VCaP (cell line): Measurements from ENCODE around the gene ARHGAP22.

Source experiments
- H3K27ac ChIP-seq: fragments of 450-650 bp; 2 replicates; pipeline ENCODE4 v1.5.1; 2017
- TF ChIP-seq, protein P1 (sequence below): fragments of 450-650 bp; conservative IDR thresholded peaks from 2 replicates; pipeline ENCODE4 v1.5.1; 2017; ENCODE audit warnings: mild to moderate bottlenecking, moderate library complexity

Gene ARHGAP22

DNA sequence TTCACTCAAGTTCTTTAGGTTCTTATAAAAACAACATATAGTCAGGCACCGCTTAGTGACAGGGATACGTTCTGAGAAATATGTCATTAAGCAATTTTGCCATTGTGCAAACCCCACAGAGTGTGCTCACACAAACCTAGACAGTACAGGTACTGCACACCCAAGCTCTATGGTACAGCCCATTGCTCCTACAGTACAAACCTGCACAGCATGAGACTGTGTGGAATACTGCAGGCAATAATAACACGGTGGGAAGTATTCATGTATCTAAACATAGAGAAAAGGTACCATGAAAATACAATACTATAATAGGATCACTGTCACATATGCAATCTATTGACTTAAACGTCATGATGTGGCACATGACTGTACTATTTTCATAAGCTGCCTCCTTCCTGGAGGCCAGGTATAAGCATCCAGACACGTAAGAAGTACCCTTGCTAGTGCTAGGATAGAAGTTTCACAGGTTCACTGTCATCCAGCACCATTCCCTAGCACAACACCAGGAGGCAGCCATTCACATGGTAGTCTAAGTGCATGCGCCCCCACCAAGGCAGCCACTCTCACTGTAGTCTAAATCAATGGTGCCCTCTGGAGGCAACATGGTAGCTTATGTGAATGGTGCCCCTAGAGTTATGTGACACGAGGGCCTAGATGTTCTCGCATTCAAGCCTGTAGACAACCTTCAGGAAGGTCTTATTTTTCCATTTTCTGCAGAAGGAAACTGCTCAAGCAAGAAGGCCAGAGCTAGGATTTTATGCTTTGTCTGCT lies 98.5 kb downstream of the ARHGAP22 start:
- TF ChIP-seq, protein P1, sequence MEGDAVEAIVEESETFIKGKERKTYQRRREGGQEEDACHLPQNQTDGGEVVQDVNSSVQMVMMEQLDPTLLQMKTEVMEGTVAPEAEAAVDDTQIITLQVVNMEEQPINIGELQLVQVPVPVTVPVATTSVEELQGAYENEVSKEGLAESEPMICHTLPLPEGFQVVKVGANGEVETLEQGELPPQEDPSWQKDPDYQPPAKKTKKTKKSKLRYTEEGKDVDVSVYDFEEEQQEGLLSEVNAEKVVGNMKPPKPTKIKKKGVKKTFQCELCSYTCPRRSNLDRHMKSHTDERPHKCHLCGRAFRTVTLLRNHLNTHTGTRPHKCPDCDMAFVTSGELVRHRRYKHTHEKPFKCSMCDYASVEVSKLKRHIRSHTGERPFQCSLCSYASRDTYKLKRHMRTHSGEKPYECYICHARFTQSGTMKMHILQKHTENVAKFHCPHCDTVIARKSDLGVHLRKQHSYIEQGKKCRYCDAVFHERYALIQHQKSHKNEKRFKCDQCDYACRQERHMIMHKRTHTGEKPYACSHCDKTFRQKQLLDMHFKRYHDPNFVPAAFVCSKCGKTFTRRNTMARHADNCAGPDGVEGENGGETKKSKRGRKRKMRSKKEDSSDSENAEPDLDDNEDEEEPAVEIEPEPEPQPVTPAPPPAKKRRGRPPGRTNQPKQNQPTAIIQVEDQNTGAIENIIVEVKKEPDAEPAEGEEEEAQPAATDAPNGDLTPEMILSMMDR = peak; percentile 51
- no peak overlapping the region for H3K27ac ChIP-seq

DNA sequence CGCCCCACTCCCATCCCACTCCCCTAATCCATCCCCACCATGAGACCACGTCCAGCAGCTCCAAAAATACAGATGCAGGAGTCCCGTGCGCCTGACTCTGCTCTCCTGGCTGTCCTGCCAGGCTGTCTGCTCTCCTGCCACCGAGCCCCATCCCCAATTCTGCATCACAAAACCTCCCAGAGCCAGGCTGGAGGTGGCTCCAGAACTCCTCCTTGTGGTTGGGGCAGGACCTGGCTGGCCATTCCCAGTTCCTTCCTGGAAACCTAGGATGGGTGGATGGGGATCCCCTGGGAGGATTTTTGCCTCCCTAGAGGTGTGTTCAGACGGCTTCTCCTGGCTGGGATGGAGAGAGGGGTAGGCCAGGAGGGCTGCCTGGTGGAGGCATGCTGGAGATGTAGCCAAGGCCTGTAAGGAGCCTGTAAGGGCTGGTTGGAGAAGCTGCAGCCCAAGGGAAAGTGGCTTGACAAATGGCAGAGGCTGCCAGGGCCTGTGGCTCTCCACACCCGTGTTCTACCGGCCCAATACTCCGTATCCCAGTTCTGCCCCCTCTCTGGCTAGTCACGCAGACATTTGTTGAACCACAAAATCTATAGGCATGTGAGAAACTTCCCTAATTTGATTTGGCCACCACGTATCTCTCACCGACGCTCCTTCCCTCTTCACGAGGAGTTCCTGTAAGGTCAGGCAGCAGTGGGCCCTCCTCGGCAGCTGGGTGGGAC lies 99.3 kb downstream of the ARHGAP22 start:
- H3K27ac ChIP-seq = no peak overlapping the region
- TF ChIP-seq, protein P1 = peak; percentile 55

DNA sequence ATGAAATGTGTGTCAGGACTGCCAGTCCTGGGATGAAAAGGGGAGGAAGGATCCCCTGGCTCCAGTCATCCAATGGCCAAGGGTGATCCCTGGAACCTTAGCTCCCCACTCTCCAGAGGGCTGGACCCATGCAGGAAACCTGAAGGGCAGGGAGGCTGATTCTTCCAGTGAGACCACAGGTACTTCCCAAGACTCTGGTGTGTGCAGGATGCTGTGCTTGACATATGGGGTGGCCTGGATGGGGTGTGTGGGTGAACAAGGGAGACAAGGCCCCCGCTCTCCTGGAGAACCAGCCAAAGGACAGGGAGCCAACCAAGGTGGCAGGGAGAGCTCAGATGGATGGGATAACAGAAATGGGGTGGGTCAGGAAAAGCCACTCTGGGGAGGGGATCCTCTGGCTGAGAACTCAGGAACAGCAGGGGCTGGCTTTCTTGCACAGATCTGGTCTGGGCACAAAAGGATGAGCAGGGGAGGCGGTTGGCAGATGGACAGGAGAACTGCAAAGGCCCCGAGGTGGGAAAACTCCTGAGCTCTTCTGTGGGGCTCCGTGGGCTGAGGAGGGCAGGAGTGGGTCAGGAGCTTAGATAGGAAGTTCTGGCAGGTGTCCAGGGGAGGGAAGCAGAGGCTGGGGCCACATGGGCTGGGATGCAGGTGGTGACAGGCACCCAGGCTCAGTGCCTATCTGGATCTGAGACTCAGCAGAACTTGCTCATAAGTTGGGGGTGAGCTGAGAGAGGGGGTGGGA lies 100.6 kb downstream of the ARHGAP22 start:
- TF ChIP-seq, protein P1 = no peak
- H3K27ac ChIP-seq = no peak overlapping the region

DNA sequence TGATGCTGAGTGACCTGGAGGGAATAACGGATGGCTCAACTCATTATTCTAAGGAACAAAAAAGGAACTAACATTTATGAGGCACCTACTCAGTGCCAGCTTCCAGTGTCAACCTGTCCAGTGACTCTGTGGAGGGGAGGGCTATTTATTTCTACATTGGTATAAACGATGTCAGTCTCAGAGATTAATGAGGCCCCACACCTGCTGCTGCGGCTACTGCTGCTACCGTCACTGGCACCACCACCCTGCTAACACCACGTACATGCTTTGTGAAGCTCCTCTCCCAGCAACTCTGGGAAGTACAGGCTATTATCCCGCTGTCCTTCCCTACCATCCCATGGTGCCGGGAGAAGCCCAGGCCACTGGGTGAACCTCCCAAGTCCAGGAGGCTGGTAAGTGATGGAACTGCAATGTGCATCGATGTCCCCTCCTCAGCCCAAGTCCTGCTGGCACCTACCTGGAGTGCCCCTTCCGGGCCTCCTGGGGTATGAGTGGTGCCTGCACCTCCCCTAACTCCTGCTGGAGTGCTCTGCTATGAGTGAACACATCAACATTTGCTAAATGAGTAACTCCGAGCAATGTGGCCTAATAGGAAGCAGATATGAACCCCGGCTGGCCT lies 101.5 kb downstream of the ARHGAP22 start:
- no peak overlapping the region for H3K27ac ChIP-seq
- TF ChIP-seq, protein P1 = no peak

DNA sequence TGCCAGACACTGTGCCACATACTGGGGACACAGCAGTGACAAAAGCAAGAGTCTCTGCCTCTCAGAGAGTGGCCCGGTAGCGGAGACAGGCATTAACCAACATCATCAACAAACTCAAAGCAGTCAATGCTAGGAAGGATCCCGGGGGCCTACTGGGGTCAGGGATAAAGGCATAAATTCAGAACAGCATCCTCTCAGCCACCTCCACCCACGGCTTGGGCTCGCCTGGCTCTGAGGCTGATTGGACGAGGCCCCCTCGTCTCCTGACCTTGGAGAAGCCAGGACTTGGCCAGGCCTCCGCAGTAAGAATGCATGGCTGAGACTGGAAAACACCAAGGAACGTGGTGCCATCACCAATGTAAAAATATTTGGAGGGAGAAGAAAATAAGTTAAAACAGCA lies 102.1 kb downstream of the ARHGAP22 start:
- H3K27ac ChIP-seq = no peak overlapping the region
- TF ChIP-seq, protein P1 = no peak

DNA sequence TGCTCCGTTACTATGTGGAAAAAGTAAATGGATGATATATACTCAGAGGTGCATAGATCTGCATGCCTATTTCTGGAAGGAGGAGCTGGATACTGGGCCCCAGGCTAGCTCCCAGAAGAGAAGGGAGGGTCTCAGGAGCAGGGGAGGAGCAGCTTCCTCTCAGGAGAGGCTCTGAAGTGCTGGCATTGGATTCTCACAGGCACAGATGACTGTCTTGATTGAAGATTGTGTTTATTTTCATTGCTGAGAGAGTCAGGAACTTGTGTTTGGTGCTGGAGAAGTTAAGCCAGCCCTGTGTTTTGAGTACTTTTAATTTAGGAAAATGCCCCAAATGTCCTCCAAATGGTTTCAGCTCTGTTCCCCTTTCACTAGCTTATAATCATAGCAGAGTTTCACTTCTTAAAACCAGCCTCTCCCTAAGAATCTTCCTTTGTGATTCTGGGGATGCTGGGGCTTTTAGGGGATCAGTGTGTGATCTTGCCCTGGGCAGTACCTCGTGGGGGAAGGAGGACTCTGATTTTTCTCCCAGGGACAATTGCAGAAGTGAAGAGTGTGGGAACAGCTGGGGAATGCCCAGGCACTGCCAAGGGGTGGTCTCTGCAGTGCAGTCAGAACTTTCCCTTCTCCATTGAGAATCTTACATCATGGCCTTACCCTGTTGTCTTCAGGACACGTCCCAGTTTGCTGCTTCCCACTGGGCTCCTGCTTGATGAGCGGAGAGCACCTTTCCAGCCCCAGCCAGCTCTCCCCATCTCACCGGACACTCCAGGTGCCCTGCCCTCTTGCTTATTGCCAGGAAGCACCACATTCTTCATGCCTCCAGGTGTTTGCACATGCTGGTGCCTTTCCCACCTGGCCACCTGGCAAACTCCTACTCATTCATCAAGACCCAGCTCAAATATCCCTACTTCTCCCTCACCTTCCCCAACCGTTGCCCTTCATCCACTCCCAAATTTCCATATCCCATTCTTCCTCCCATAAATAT lies 102.8 kb downstream of the ARHGAP22 start:
- TF ChIP-seq, protein P1 = no peak
- no peak overlapping the region for H3K27ac ChIP-seq
